ENCODE data around the gene HSD17B1. TPM values are rescaled to one million over a fixed set of nuclear protein-coding genes. Genes with fewer than 3 reads are reported as not detected.

HSD17B1 gene
- total and polyA plus RNA-seq, 2 of the 13 experiments (the other 11 are each of a cell fraction or from before 2014, with no cell fraction given), result 0.54 to 0.93 TPM

- TF ChIP-seq GMEB1 (CRISPR knock-in tag; IDR thresholded peaks at IDR 0.05; ENCODE audit: borderline replicate concordance) (peak; percentile 32), ZC3H13 (CRISPR knock-in tag; IDR thresholded peaks at IDR 0.05) (peak; percentile 94), ZNF280D (CRISPR knock-in tag; IDR thresholded peaks at IDR 0.05) (0 out of 2 replicates have a peak, but pooled peaks have one; percentile 9), ZNF713 (CRISPR knock-in tag; IDR thresholded peaks at IDR 0.05) (0 out of 2 replicates have a peak, but pooled peaks have one; percentile 56), SUZ12 (IDR thresholded peaks at IDR 0.05; ENCODE audit: low read depth, low read length) (no peak), ZFP41 (CRISPR knock-in tag; IDR thresholded peaks at IDR 0.05; ENCODE audit: borderline replicate concordance) (peak; percentile 84; the same call in 1 of the 2 replicates), ZNF343 (CRISPR knock-in tag; IDR thresholded peaks at IDR 0.05) (0 out of 2 replicates have a peak, but pooled peaks have one; percentile 15), MNT (IDR thresholded peaks at IDR 0.05) (no peak), TBX2 (CRISPR knock-in tag; IDR thresholded peaks at IDR 0.05; ENCODE audit: borderline replicate concordance) (0 out of 2 replicates have a peak, but pooled peaks have one; percentile 3), ZBTB38 (CRISPR knock-in tag; IDR thresholded peaks at IDR 0.05) (peak; percentile 98), YY1 (IDR thresholded peaks at IDR 0.05; ENCODE audit: insufficient read depth, insufficient replicate concordance, low read depth, low read length) (peak; percentile 24), PRDM4 (CRISPR knock-in tag; IDR thresholded peaks at IDR 0.05; ENCODE audit: borderline replicate concordance) (no peak), PRDM10 (CRISPR knock-in tag; IDR thresholded peaks at IDR 0.05; ENCODE audit: low read depth) (0 out of 2 replicates have a peak, but pooled peaks have one; percentile 21)
Measured at GRCh38 chr17:42535155-42536047, 17.3 kb upstream of the HSD17B1 start (continued).
